DND-41 (cell line): ENCODE data around the gene PDS5B.

Experiments
- EZH2 ChIP-seq: IDR thresholded peaks from 3 replicates; pipeline ENCODE4 v1.6.1; 2012; ENCODE audit warnings: borderline replicate concordance, low read depth, mild to moderate bottlenecking, moderate library complexity, low read length, inconsistent platforms; ENCODE audit not compliant: severe bottlenecking
- TF ChIP-seq, protein P1 (sequence below): IDR thresholded peaks from 2 replicates; pipeline ENCODE4 v1.5.1; 2012; ENCODE audit warnings: borderline replicate concordance, low read length, moderate library complexity, mild to moderate bottlenecking; ENCODE audit not compliant: poor library complexity, severe bottlenecking; ENCODE audit errors: extremely low read depth

DNA sequence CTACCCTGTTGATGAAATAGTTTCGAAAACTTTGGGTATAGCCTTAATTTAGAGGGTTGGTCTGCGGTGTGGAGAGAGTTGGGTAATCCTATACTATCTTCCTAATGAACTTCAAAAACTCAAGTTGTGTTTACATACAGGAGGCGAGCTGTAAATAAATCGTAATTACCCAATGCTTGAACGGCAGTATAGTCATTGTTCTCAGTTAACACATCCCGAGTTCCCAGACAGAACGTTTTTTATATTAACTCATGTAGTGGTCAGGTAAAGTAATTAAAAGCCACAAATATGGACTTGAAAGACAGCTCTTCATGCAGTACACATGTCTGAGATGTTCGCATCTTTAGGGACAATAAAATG, 1.5 kb downstream of the PDS5B start:
- TF ChIP-seq, protein P1, sequence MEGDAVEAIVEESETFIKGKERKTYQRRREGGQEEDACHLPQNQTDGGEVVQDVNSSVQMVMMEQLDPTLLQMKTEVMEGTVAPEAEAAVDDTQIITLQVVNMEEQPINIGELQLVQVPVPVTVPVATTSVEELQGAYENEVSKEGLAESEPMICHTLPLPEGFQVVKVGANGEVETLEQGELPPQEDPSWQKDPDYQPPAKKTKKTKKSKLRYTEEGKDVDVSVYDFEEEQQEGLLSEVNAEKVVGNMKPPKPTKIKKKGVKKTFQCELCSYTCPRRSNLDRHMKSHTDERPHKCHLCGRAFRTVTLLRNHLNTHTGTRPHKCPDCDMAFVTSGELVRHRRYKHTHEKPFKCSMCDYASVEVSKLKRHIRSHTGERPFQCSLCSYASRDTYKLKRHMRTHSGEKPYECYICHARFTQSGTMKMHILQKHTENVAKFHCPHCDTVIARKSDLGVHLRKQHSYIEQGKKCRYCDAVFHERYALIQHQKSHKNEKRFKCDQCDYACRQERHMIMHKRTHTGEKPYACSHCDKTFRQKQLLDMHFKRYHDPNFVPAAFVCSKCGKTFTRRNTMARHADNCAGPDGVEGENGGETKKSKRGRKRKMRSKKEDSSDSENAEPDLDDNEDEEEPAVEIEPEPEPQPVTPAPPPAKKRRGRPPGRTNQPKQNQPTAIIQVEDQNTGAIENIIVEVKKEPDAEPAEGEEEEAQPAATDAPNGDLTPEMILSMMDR = no peak
- no peak for TF ChIP-seq EZH2
